ENCODE measurements around the gene LTBP1.

LTBP1 gene

GRCh38 chr2:33011941-33012340 is 65.2 kb downstream of the LTBP1 start:
- DNase-seq (ENCODE audit: low read depth) = no peak

- DNase-seq (ENCODE audit: low read depth) = no peak
Observed at GRCh38 chr2:33013684-33014110, 66.9 kb downstream of the LTBP1 start.

- no peak for DNase-seq (ENCODE audit: low read depth)
Observed at GRCh38 chr2:33014268-33014667, 67.5 kb downstream of the LTBP1 start.

- no peak for DNase-seq (ENCODE audit: low read depth)
Observed at GRCh38 chr2:33015421-33016142, 68.8 kb downstream of the LTBP1 start.

- DNase-seq (ENCODE audit: low read depth) = no peak
Observed at GRCh38 chr2:33018271-33018670, 71.5 kb downstream of the LTBP1 start.

GRCh38 chr2:33019796-33020195 is 73.0 kb downstream of the LTBP1 start:
- DNase-seq (ENCODE audit: low read depth) = no peak

GRCh38 chr2:33020883-33021282 is 74.1 kb downstream of the LTBP1 start:
- no peak for DNase-seq (ENCODE audit: low read depth)

GRCh38 chr2:33021542-33022227 is 74.9 kb downstream of the LTBP1 start:
- no peak for DNase-seq (ENCODE audit: low read depth)

GRCh38 chr2:33022395-33022985 is 75.7 kb downstream of the LTBP1 start:
- DNase-seq (ENCODE audit: low read depth) = no peak

GRCh38 chr2:33022989-33023727 is 76.4 kb downstream of the LTBP1 start:
- DNase-seq (ENCODE audit: low read depth) = no peak

- DNase-seq (ENCODE audit: low read depth) = no peak
Observed at GRCh38 chr2:33023728-33024500, 77.2 kb downstream of the LTBP1 start.

GRCh38 chr2:33024758-33025157 is 78.0 kb downstream of the LTBP1 start:
- DNase-seq (ENCODE audit: low read depth) = no peak

- no peak for DNase-seq (ENCODE audit: low read depth)
Observed at GRCh38 chr2:33029459-33029858, 82.7 kb downstream of the LTBP1 start.

GRCh38 chr2:33029926-33030325 is 83.2 kb downstream of the LTBP1 start:
- DNase-seq (ENCODE audit: low read depth) = no peak

GRCh38 chr2:33030326-33030725 is 83.6 kb downstream of the LTBP1 start:
- DNase-seq (ENCODE audit: low read depth) = no peak

GRCh38 chr2:33032245-33032644 is 85.5 kb downstream of the LTBP1 start:
- no peak for DNase-seq (ENCODE audit: low read depth)

- DNase-seq (ENCODE audit: low read depth) = no peak
Observed at GRCh38 chr2:33033606-33034081, 86.9 kb downstream of the LTBP1 start.

GRCh38 chr2:33034784-33035183 is 88.0 kb downstream of the LTBP1 start:
- DNase-seq (ENCODE audit: low read depth) = no peak

- DNase-seq (ENCODE audit: low read depth) = no peak
Observed at GRCh38 chr2:33038230-33038629, 91.5 kb downstream of the LTBP1 start.

- no peak for DNase-seq (ENCODE audit: low read depth)
Observed at GRCh38 chr2:33038799-33039198, 92.0 kb downstream of the LTBP1 start.

GRCh38 chr2:33040541-33040940 is 93.8 kb downstream of the LTBP1 start:
- no peak for DNase-seq (ENCODE audit: low read depth)

GRCh38 chr2:33042265-33042664 is 95.5 kb downstream of the LTBP1 start:
- no peak for DNase-seq (ENCODE audit: low read depth)
